GM10847 (cell line): Measurements from ENCODE around the gene LURAP1L.

Source experiments
- POLR2A ChIP-seq: IDR thresholded peaks from 2 replicates; pipeline ENCODE4 v1.6.1; 2011; ENCODE audit not compliant: insufficient read length; ENCODE audit errors: extremely low read depth

The LURAP1L gene

GRCh38 chr9:12818431-12819000 lies 43.7 kb downstream of the LURAP1L start:
- no peak for TF ChIP-seq POLR2A

GRCh38 chr9:12819436-12820185 lies 44.8 kb downstream of the LURAP1L start:
- no peak for TF ChIP-seq POLR2A

- no peak for TF ChIP-seq POLR2A
Observed at GRCh38 chr9:12822111-12822510, 47.3 kb downstream of the LURAP1L start.

GRCh38 chr9:12826924-12827565 lies 52.2 kb downstream of the LURAP1L start:
- no peak for TF ChIP-seq POLR2A

- TF ChIP-seq POLR2A: no peak
Observed at GRCh38 chr9:12833701-12834100, 58.9 kb downstream of the LURAP1L start.

DNA sequence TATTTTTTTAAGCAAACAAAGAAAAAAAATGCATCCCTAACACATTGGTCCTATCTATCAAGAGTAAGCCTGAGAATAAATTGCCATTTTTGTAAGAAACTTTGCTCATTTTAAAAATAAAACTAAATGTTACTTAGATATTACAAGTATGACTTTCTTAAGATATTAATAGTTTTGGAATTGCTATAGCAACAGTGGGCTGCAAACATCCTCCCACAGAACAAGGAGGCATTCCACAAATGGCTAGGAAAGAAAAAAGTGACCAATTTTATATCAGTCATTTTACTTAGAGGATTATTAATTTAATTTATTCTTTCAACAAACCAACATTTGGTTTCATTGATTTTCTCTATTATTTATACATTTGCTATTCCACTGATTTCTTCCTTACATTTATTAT lies 63.7 kb downstream of the LURAP1L start:
- TF ChIP-seq POLR2A: no peak

DNA sequence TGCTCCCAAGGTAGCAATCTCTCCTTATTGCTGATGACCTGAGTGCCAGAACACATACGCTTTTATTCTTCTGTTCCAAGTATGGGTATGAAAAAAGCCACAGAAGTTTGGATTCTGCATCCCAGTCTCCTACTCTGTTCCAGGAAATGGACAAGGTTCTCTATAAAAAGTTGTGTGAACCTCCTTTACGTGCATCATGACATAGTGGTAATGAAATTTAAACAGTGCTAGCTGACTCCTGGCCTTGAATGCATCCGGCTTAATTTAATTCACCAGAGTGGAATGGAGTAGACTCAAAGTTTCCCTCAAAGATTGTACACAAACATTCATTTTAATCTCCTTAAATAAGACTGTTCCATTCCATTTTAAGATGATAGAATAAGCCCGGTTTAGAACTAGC lies 68.9 kb downstream of the LURAP1L start:
- no peak for TF ChIP-seq POLR2A

DNA sequence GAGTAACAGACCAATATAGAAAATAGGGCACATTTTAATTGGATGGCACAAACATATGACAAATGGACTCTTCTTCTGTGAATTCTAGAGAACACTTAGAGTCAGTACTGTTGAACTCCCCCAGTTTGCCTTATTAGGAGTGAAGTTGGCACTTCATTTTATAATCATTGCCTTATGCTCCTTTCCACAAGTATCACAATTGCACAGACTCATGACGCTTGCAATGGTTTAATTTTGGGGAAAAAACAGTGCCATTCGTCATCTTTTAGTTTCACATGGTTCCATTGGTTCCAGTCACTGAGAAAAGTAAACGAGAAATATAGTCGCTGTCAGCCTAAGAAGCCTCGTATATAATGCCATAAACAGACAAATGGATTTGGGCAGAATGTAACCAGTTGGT lies 71.2 kb downstream of the LURAP1L start:
- TF ChIP-seq POLR2A: no peak

GRCh38 chr9:12847561-12847960 lies 72.7 kb downstream of the LURAP1L start:
- no peak for TF ChIP-seq POLR2A

DNA sequence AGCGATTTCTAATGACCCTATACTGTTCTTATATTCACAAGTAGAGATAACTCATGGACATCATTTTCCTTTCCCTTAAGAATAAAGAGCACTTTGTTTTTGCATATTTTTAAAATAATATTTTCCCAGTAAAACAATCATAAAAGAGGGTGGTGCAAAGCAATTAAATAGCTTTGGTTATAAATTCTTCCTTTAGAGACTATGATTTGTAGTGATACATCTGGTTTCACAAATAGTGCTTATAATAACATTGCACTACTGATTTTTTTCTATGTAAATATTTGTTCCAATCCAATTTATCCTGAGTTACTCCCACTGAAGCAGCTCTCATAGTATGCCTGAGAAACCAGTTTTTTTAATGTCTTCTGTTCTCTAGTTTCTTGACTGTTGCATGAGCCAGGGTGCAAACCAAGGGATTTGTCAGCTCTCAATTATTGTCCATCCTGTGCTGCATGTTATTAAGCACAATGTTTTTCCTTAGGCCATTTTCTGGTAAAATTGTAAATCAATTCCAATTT lies 74.7 kb downstream of the LURAP1L start:
- no peak for TF ChIP-seq POLR2A

DNA sequence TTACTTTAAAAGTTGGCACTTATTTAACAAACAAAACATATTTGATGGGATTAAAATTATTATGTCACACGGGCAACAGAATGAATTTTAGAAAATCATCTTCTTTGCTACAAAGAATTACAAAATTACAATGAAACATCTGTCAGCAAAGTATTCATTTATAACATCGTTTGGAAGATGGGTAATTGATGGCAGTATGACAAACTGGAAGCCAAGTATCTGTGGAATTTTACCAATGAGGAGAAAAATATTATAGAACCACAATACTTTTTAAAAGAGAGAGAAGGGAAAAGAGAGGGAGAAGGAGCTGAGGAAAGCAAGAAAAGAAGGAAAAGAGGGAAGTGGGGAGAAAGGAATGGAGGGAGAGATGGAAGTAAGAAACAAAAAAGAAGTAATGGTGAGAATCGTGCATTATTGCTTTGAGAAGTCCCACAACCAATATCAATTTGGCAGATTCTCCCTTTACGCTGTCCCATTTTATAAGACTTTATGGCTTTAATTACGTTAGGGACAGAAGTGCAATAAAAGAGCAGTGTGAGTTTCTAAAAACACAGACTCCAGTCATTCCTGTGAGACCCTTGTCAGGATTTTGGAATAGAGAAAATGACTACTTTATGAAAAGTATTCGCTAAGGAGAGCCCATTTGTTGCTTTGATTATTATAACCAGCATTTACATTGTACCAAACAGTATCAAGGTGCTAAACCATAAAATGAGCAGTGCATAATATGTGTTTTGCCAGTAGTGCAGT lies 76.7 kb downstream of the LURAP1L start:
- TF ChIP-seq POLR2A: no peak

- TF ChIP-seq POLR2A: no peak
Observed at GRCh38 chr9:12853051-12853450, 78.2 kb downstream of the LURAP1L start.

DNA sequence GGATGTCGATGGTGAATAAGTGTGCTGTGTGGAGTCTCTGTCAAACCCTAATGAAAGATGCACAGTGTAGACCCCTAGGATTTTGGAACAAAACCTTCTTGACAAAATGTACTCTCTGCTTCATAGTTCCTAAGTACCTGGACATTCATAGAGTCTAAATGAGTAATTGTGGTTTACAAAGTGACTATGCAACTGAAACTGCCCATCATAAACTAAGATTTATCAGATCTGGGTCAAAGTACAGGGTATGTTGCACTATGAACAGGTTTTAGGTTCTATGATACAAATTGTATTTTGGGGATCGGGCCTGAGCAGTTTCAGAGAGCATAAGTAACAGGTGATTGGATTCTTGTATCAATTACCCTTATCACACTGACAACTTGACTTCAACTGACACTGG lies 79.4 kb downstream of the LURAP1L start:
- no peak for TF ChIP-seq POLR2A

GRCh38 chr9:12855066-12855465 lies 80.2 kb downstream of the LURAP1L start:
- TF ChIP-seq POLR2A: no peak

- no peak for TF ChIP-seq POLR2A
Observed at GRCh38 chr9:12856603-12857002, 81.8 kb downstream of the LURAP1L start.

GRCh38 chr9:12859704-12860251 lies 85.0 kb downstream of the LURAP1L start:
- TF ChIP-seq POLR2A: no peak

DNA sequence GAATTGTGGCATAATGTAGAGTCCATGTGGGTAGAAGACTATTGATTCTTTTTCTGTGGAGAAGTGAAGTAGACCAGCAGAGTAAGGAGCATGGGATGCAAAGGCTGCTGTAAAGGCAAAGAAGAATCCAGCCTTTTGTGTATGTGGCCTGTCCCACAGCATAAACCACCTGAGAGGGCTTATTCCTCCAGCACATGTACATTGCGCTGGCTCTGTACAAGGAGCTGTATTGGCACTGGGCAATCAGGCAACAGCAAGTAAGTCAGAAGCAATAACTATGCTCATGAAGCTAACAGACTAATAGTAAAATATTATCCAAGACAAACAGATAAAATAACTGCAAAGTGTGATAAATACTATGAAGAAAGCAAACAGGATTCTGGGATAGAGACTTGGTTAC lies 86.2 kb downstream of the LURAP1L start:
- no peak for TF ChIP-seq POLR2A
